CD4-positive, alpha-beta T cell treated with Interleukin-15 for 4 hours (primary cell): ENCODE results near the gene PLA2G3.
A peak's percentile ranks its signal among the peaks of the same experiment; 100 is the strongest.
"Not testable (repeated sequence)": the region's sequence is repeated elsewhere in the genome, so short reads cannot be mapped to it uniquely, and the experiment has no call there.

ENCODE experiments used
- DNase-seq: peaks from one replicate; pipeline ENCODE4 v3.0.0-alpha.2; 2020; ENCODE audit warnings: low spot score

Gene PLA2G3

GRCh38 chr22:31122532-31123291, 17.6 kb downstream of the PLA2G3 start, which contains the start of gene INPP5J:
TSS of gene INPP5J (plus strand) at chr22:31122966. CDS start at chr22:31123015, 49 bp downstream.
- DNase-seq, result no peak

GRCh38 chr22:31122196-31122531, 18.1 kb downstream of the PLA2G3 start:
- no peak for DNase-seq

GRCh38 chr22:31121403-31121802, 18.9 kb downstream of the PLA2G3 start:
- no peak for DNase-seq

DNA sequence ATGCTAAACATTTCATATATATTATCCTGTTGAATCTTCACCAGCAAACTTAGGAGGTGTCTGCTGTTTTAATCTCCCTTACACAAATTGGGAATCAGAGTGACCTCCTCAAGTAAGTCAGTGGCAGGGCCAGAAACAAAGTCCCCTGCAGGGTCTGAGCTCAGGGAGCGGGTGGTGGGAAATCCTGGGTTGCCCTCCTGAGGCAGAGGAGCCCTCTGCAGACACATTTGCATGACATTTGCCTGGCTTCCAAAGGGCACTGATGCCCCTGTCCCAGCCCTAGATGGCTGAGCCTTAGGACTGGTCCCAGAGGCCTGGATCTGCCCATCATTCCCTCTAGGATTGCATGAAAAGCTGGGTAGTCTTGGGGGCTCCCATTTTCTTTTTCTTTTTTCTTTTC, 19.7 kb downstream of the PLA2G3 start:
- DNase-seq, result no peak

DNA sequence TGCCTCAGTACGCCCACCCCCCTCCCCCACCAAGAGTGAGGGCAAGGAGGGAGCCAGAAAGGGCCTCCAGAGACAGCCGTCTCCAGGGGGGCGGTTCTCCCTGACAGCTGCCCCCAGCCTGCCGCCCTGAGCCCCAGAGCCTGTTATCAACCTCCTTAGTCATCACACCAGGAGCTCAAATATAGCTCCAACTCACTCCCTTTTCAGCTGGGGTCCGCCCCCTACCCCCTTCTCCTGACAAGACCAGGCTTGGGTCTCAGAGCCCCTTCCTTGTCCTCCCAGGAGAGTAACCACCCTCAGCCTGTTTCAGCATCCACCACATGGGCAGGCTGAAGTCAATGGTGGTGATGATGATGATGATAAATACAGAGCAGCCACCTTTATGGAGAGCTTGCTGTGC, 20.1 kb downstream of the PLA2G3 start:
- DNase-seq, result no peak

DNA sequence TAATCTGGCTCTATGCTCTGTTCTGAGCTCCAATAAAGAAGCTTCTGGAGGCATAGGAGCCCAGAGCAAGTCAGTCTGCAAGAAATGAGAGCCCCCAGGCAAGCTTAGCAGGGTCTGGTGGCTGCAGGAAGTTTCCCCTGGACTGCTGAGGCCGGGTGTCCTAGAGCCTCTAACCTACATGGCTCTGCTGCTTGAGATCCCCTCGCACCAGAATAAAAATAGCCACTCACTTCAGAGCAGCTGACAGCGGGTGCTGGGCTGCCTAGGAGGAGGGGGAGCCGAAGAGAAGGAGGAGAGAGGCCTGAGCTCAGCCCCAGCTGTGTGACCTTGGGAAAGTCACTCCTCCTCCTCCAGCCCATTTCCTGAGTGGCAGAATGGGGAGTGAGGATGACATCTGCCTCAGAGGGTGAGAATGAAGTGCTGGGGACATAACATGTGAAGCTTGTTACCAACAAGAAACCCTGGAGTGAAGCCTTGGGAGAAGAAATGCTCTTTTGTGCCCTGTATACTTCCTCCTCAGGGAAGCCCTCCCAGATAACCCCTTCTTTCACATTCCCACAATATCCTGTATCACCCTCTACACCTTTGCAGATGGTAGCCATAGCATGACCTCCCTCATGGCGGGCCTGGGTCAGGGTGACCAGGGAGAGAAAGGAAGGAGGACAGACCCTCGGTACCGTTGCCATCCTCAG, 21.1 kb downstream of the PLA2G3 start:
- DNase-seq, result no peak

- DNase-seq, result no peak
Measured at GRCh38 chr22:31118046-31118820, 22.1 kb downstream of the PLA2G3 start.

GRCh38 chr22:31112547-31113091, 27.7 kb downstream of the PLA2G3 start:
- not testable (repeated sequence) for DNase-seq

GRCh38 chr22:31107894-31108218, 32.5 kb downstream of the PLA2G3 start:
- no peak for DNase-seq

- peak; percentile 88 for DNase-seq
Measured at GRCh38 chr22:31107178-31107893, 33.0 kb downstream of the PLA2G3 start, which contains the start of gene SELENOM. TSS of gene SELENOM (minus strand) at chr22:31107568. CDS start at chr22:31107505, 63 bp downstream.

DNA sequence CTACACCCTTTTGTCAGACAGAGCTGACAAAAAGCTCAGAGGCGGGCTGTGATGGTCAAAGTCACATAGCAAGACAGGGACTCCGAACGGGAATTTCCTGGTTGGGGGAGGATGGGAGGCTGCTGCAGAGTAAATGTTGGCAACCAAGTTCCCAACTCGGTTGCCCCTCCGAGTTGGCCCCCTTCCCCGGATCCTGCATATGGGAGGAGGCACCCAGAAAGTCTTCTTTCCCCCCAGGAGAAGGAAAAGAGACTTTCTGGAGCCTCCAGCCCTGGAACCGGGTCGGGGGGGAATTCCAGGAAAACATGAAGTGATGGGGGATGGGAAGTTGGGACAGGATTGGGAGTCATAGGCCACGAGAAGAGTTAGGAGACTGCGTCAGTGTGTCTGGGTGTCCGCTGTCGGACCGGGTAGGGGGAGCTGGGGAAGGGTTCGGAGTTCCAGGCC, 33.6 kb downstream of the PLA2G3 start:
- no peak for DNase-seq

GRCh38 chr22:31106001-31106571, 34.2 kb downstream of the PLA2G3 start:
- DNase-seq, result no peak

DNA sequence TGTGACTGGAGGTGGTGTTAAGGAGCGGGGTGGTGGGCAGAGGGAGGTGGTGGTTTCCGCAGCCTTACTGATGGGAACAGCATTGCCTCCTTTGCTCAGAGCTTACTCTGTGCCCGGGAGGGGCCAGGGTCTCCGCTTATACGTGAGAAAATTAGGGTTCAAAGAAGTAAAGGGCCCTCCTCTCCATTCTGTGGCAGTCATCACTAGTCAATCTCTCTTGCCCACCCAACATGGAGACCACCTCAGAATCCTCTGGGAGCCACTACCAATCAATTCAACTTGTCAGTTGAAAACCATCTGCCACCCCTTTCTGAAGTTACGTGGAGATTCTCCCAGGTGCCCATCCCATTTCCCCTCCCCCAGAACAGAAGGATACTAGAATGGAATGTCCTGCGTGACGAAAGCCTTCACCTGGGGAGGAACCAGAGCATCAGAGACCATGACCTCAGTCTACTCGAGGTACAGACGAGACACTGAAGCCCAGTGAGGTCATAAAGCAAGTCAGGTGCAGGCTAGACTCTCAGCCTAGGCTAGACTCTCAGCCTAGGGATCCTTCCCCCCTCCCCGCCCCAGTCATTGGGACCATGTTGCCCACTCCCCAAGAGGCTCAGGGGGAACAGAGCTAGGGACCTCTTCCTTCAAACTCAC, 34.9 kb downstream of the PLA2G3 start:
- DNase-seq, result no peak

DNA sequence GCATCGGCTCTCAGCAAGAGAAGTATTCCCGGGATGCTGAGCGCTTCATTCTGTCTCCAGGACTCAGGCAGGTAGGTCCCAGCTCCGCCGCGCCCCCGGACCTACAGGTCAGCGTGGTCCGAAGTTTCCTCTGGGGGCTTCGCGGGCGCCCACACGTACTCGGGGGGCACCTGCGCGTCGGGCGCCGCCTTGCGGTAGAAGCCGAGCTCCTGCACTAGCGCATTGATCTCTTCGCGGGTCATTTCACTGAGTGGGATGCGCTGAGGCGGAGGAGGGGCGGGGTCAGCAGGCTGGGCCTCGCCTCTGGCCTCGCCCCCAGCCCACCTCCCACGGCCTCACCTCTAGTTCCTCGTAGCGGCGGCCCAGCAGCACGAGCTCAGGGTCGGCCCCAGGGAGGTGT, 35.4 kb downstream of the PLA2G3 start:
- no peak for DNase-seq

- DNase-seq, result no peak
Measured at GRCh38 chr22:31103899-31104694, 36.2 kb downstream of the PLA2G3 start.

GRCh38 chr22:31103111-31103510, 37.2 kb downstream of the PLA2G3 start:
- no peak for DNase-seq

GRCh38 chr22:31102441-31103081, 37.7 kb downstream of the PLA2G3 start:
- DNase-seq, result no peak

DNA sequence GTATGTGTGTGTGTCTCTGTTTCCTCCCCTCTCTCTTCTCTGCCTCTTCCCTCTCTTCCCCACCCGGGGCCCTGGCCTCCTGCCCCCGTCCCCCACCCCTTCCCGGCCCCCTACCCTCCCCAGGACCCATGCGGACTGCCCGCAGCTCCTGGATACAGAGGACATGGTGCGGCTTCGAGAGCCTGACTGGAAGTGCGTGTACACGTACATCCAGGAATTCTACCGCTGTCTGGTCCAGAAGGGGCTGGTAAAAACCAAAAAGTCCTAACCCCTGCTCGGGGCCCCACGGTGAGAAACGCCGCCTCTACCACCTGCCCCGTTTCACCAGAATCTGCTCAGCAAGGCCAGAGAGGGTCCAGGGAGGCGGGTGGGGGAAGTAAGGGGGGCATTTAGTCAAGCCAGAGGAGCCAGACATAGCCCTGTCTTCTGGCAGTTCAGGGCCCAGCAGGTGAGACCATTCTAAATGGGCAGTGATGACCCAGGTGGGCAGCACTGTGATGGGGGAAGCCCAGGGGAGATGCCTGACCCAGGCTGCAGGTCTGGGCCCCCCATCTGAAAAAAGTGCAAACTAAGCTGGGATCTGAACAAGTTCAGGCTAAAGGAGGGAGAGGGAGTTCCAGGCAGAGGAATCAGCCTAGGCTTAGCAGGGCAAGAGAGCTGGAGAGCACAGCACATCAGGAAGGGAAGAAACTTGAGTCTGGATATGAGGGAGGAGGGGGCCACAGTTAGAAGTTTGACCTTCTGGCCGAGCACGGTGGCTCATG, 39.4 kb downstream of the PLA2G3 start:
- no peak for DNase-seq
